SK-N-SH treated with all-trans-retinoic acid at 6 μM for 48 hours (cell line): ENCODE results near the gene PCID2.

Experiments used
- ATAC-seq: fragments of 200-7000 bp; cut with Tn5 transposase; 3 replicates; pipeline ENCODE4 v1.9.1; 2020; ENCODE audit warnings: mild to moderate bottlenecking, moderate library complexity
- ARNTL ChIP-seq: fragments of 450-650 bp; formaldehyde crosslinking; IDR thresholded peaks from 2 replicates; pipeline ENCODE4 v1.5.0; 2020; ENCODE audit warnings: low read depth, mild to moderate bottlenecking, moderate library complexity, borderline replicate concordance
- BACH2 ChIP-seq: fragments of 250-450 bp; sonication (Bioruptor Pico); IDR thresholded peaks from 2 replicates; pipeline ENCODE4 v1.9.0; 2021; ENCODE audit warnings: mild to moderate bottlenecking, borderline replicate concordance
- CSDC2 ChIP-seq: fragments of 250-450 bp; sonication (Bioruptor Pico); IDR thresholded peaks from 2 replicates; pipeline ENCODE4 v1.5.0; 2020; ENCODE audit warnings: mild to moderate bottlenecking, moderate library complexity
- CSRNP3 ChIP-seq: fragments of 250-450 bp; sonication (Bioruptor Pico); IDR thresholded peaks from 2 replicates; pipeline ENCODE4 v1.5.1; 2021; ENCODE audit warnings: mild to moderate bottlenecking, moderate library complexity
- ESRRG ChIP-seq: fragments of 250-450 bp; sonication (Bioruptor Pico); IDR thresholded peaks from 2 replicates; pipeline ENCODE4 v1.6.1; 2021; ENCODE audit warnings: mild to moderate bottlenecking
- GLIS3 ChIP-seq: fragments of 250-450 bp; sonication (Bioruptor Pico); IDR thresholded peaks from 2 replicates; pipeline ENCODE4 v1.5.0; 2020; ENCODE audit warnings: mild to moderate bottlenecking, moderate library complexity
- ISL1 ChIP-seq: fragments of 250-450 bp; sonication (Bioruptor Pico); IDR thresholded peaks from 2 replicates; pipeline ENCODE4 v2.1.2; 2022; ENCODE audit warnings: mild to moderate bottlenecking, moderate library complexity
- OSR1 ChIP-seq: fragments of 250-450 bp; sonication (Bioruptor Pico); IDR thresholded peaks from 2 replicates; pipeline ENCODE4 v1.8.0; 2022; ENCODE audit warnings: moderate library complexity, mild to moderate bottlenecking, inconsistent platforms
- PATZ1 ChIP-seq: fragments of 250-450 bp; sonication (Bioruptor Pico); IDR thresholded peaks from 2 replicates; pipeline ENCODE4 v1.8.0; 2020; ENCODE audit warnings: mild to moderate bottlenecking, moderate library complexity, borderline replicate concordance
- POU6F1 ChIP-seq: fragments of 250-450 bp; sonication (Bioruptor Pico); IDR thresholded peaks from 2 replicates; pipeline ENCODE4 v1.8.0; 2021; ENCODE audit warnings: low read depth, mild to moderate bottlenecking, moderate library complexity, borderline replicate concordance
- PPARA ChIP-seq: fragments of 250-450 bp; sonication (Bioruptor Pico); IDR thresholded peaks from 2 replicates; pipeline ENCODE4 v1.5.0; 2020; ENCODE audit warnings: mild to moderate bottlenecking, borderline replicate concordance
- RARB ChIP-seq: fragments of 250-450 bp; sonication (Bioruptor Pico); IDR thresholded peaks from 2 replicates; pipeline ENCODE4 v1.8.0; 2021; ENCODE audit warnings: mild to moderate bottlenecking, moderate library complexity
- SNAI2 ChIP-seq: fragments of 250-450 bp; sonication (Bioruptor Pico); IDR thresholded peaks from 2 replicates; pipeline ENCODE4 v1.5.0; 2020; ENCODE audit warnings: mild to moderate bottlenecking, moderate library complexity
- TCF4 ChIP-seq: fragments of 250-450 bp; sonication (Bioruptor Pico); IDR thresholded peaks from 2 replicates; pipeline ENCODE4 v1.8.0; 2021; ENCODE audit warnings: mild to moderate bottlenecking, moderate library complexity, borderline replicate concordance
- TOX ChIP-seq: fragments of 250-450 bp; sonication (Bioruptor Pico); IDR thresholded peaks from 2 replicates; pipeline ENCODE4 v1.8.0; 2021; ENCODE audit warnings: mild to moderate bottlenecking, moderate library complexity, borderline replicate concordance
- ZFP3 ChIP-seq: fragments of 250-450 bp; sonication (Bioruptor Pico); IDR thresholded peaks from 2 replicates; pipeline ENCODE4 v1.5.0; 2020; ENCODE audit warnings: mild to moderate bottlenecking, moderate library complexity
- ZFP30 ChIP-seq: fragments of 450-650 bp; formaldehyde crosslinking; IDR thresholded peaks from 2 replicates; pipeline ENCODE4 v1.5.0; 2022; ENCODE audit warnings: mild to moderate bottlenecking, moderate library complexity
- ZNF8 ChIP-seq: fragments of 450-650 bp; formaldehyde crosslinking; IDR thresholded peaks from 2 replicates; pipeline ENCODE4 v1.5.0; 2020; ENCODE audit warnings: mild to moderate bottlenecking, moderate library complexity

Gene PCID2

GRCh38 chr13:113157929-113158747 is 50.3 kb downstream of the PCID2 start, which contains the start of gene PROZ (continued):
- TF ChIP-seq POU6F1 (CRISPR knock-in tag) = no peak

GRCh38 chr13:113157206-113157928 is 51.1 kb downstream of the PCID2 start:
- TF ChIP-seq TCF4 (CRISPR knock-in tag) = no peak
- ATAC-seq = no peak

- no peak for ATAC-seq
- no peak for TF ChIP-seq BACH2 (CRISPR knock-in tag)
- TF ChIP-seq TCF4 (CRISPR knock-in tag) = no peak
- no peak for TF ChIP-seq PATZ1 (CRISPR knock-in tag)
- no peak for TF ChIP-seq RARB (CRISPR knock-in tag)
Observed at GRCh38 chr13:113155982-113156655, 52.4 kb downstream of the PCID2 start.

GRCh38 chr13:113155201-113155600 is 53.3 kb downstream of the PCID2 start:
- TF ChIP-seq ZNF8 (CRISPR knock-in tag) = no peak
- TF ChIP-seq ARNTL (CRISPR knock-in tag) = no peak
- no peak for TF ChIP-seq OSR1 (CRISPR knock-in tag)
- no peak for TF ChIP-seq RARB (CRISPR knock-in tag)
- no peak for TF ChIP-seq CSDC2 (CRISPR knock-in tag)
- TF ChIP-seq CSRNP3 = no peak
- TF ChIP-seq PPARA (CRISPR knock-in tag) = no peak
- TF ChIP-seq ZFP3 (CRISPR knock-in tag) = no peak
- TF ChIP-seq PATZ1 (CRISPR knock-in tag) = no peak
- TF ChIP-seq GLIS3 (CRISPR knock-in tag) = no peak
- no peak for TF ChIP-seq SNAI2 (CRISPR knock-in tag)
- ATAC-seq = no peak

GRCh38 chr13:113153810-113154748 is 54.4 kb downstream of the PCID2 start:
- peak; percentile 86 for ATAC-seq
- TF ChIP-seq ZFP3 (CRISPR knock-in tag) = no peak
- TF ChIP-seq ISL1 (CRISPR knock-in tag) = no peak
- no peak for TF ChIP-seq POU6F1 (CRISPR knock-in tag)
- TF ChIP-seq GLIS3 (CRISPR knock-in tag) = no peak
- TF ChIP-seq ESRRG (CRISPR knock-in tag) = no peak
- no peak for TF ChIP-seq TOX (CRISPR knock-in tag)
- TF ChIP-seq ZNF8 (CRISPR knock-in tag) = no peak
- no peak for TF ChIP-seq SNAI2 (CRISPR knock-in tag)
- TF ChIP-seq PATZ1 (CRISPR knock-in tag) = no peak
- TF ChIP-seq ZFP30 (CRISPR knock-in tag) = no peak
